GM23338 (cell line): ENCODE results near the gene ERCC6. TPM values are rescaled to one million over a fixed set of nuclear protein-coding genes. Genes with fewer than 3 reads are reported as not detected.

ENCODE experiments used
- ATAC-seq: fragments of 200-7000 bp; cut with Tn5 transposase; 3 replicates; pipeline ENCODE4 v1.9.1; 2020
- DNase-seq: peaks from one replicate; pipeline ENCODE4 v3.0.0-alpha.2; 2015; ENCODE audit warnings: low spot score
- H2AFZ ChIP-seq: fragments of 200-600 bp; sonication (generic); 2 replicates; pipeline ENCODE4 v1.8.0; 2016; ENCODE audit warnings: antibody characterized with exemption, mild to moderate bottlenecking, moderate library complexity
- H3F3A ChIP-seq: fragments of 200-600 bp; sonication (generic); replicated peaks from 2 replicates; pipeline ENCODE4 v1.8.0; 2017; ENCODE audit warnings: antibody characterized with exemption, mixed run types, low read depth
- H3K27ac ChIP-seq: fragments of 200-600 bp; sonication (generic); 2 replicates; pipeline ENCODE4 v1.6.1; 2016; ENCODE audit warnings: low read depth
- H3K27me3 ChIP-seq: fragments of 200-600 bp; sonication (generic); 2 replicates; pipeline ENCODE4 v1.8.0; 2016; ENCODE audit warnings: mild to moderate bottlenecking, mixed run types, moderate library complexity; ENCODE audit not compliant: insufficient read depth
- H3K36me3 ChIP-seq: fragments of 200-600 bp; sonication (generic); 2 replicates; pipeline ENCODE4 v1.8.0; 2016; ENCODE audit warnings: mild to moderate bottlenecking; ENCODE audit not compliant: insufficient read depth
- H3K4me1 ChIP-seq: fragments of 200-600 bp; sonication (generic); 2 replicates; pipeline ENCODE4 v1.8.0; 2016; ENCODE audit warnings: mild to moderate bottlenecking, moderate library complexity; ENCODE audit not compliant: insufficient read depth
- H3K4me2 ChIP-seq: fragments of 200-600 bp; sonication (generic); 2 replicates; pipeline ENCODE4 v1.7.1; 2017; ENCODE audit warnings: mixed run types
- H3K4me3 ChIP-seq: fragments of 200-600 bp; sonication (generic); 2 replicates; pipeline ENCODE4 v1.6.1; 2016; ENCODE audit warnings: mixed run types
- H3K79me2 ChIP-seq: fragments of 200-600 bp; sonication (generic); replicated peaks from 2 replicates; pipeline ENCODE4 v1.8.0; 2017; ENCODE audit warnings: mild to moderate bottlenecking; ENCODE audit not compliant: insufficient read depth
- H3K9me2 ChIP-seq: fragments of 200-600 bp; sonication (generic); 2 replicates; pipeline ENCODE4 v1.8.0; 2017; ENCODE audit not compliant: insufficient read depth
- H4K20me1 ChIP-seq: fragments of 200-600 bp; sonication (generic); replicated peaks from 2 replicates; pipeline ENCODE4 v1.8.0; 2017; ENCODE audit warnings: mild to moderate bottlenecking; ENCODE audit not compliant: insufficient read depth
- H3K27ac Mint-ChIP-seq: 2 replicates; pipeline ENCODE4 v1.8.0; 2020; ENCODE audit warnings: inconsistent platforms, mild to moderate bottlenecking, moderate library complexity, mixed read lengths
- H3K27me3 Mint-ChIP-seq: 3 replicates; pipeline ENCODE4 v1.8.0; 2022; ENCODE audit warnings: low read depth, mild to moderate bottlenecking, moderate library complexity, mixed read lengths, inconsistent platforms; ENCODE audit not compliant: insufficient read depth, poor library complexity
- H3K36me3 Mint-ChIP-seq: 3 replicates; pipeline ENCODE4 v1.8.0; 2021; ENCODE audit warnings: low read depth, mild to moderate bottlenecking, inconsistent platforms, moderate library complexity, mixed read lengths
- H3K4me1 Mint-ChIP-seq: 3 replicates; pipeline ENCODE4 v1.8.0; 2020; ENCODE audit warnings: mild to moderate bottlenecking, inconsistent platforms, mixed read lengths
- H3K4me3 Mint-ChIP-seq: 3 replicates; pipeline ENCODE4 v1.8.0; 2021; ENCODE audit warnings: moderate library complexity, mild to moderate bottlenecking, inconsistent platforms, mixed read lengths
- H3K9me3 Mint-ChIP-seq: 3 replicates; pipeline ENCODE4 v1.8.0; 2020; ENCODE audit warnings: moderate library complexity, mild to moderate bottlenecking, inconsistent platforms, mixed read lengths
- CREB1 ChIP-seq: fragments of 250-450 bp; sonication (Bioruptor Pico); IDR thresholded peaks from 2 replicates; pipeline ENCODE4 v1.5.0; 2020; ENCODE audit warnings: low read depth, mild to moderate bottlenecking, moderate library complexity
- EZH2 ChIP-seq: fragments of 200-600 bp; sonication (generic); IDR thresholded peaks from one replicate; pipeline ENCODE4 v1.8.0; 2017; ENCODE audit warnings: antibody characterized with exemption, mild to moderate bottlenecking, low read depth; ENCODE audit not compliant: unreplicated experiment
- JUNB ChIP-seq: IDR thresholded peaks from one replicate; pipeline ENCODE4 v1.6.1; 2016; ENCODE audit warnings: antibody characterized with exemption; ENCODE audit not compliant: unreplicated experiment
- NANOG ChIP-seq: IDR thresholded peaks from 2 replicates; pipeline ENCODE4 v1.6.1; 2016; ENCODE audit warnings: antibody characterized with exemption, borderline replicate concordance
- REST ChIP-seq: IDR thresholded peaks from one replicate; pipeline ENCODE4 v1.6.1; 2018; ENCODE audit warnings: antibody characterized with exemption; ENCODE audit not compliant: unreplicated experiment
- STAT1 ChIP-seq: IDR thresholded peaks from one replicate; pipeline ENCODE4 v1.6.1; 2016; ENCODE audit warnings: antibody characterized with exemption; ENCODE audit not compliant: unreplicated experiment
- ZNF114 ChIP-seq: fragments of 250-450 bp; sonication (Bioruptor Pico); IDR thresholded peaks from 2 replicates; pipeline ENCODE4 v1.5.0; 2020; ENCODE audit warnings: mild to moderate bottlenecking, moderate library complexity
- ZNF331 ChIP-seq: fragments of 250-450 bp; sonication (Bioruptor Pico); IDR thresholded peaks from 2 replicates; pipeline ENCODE4 v1.5.0; 2020; ENCODE audit warnings: low read depth, mild to moderate bottlenecking, moderate library complexity
- polyA plus RNA-seq: library from polyadenylated mRNA; unstranded; fragments of >200 nt; fragmentation: Nextera tagmentation; extraction: Ambion mirVana; gene quantifications from 2 replicates; pipeline ENCODE4 v1.2.1, GENCODE V29; 2016
- total RNA-seq: library from RNA; depleted of rRNA; stranded (reverse); fragments of >200 nt; shearing (Covaris generic); gene quantifications from 2 replicates; pipeline ENCODE4 v1.2.3, GENCODE V29; 2014
- TF ChIP-seq, protein P1 (sequence below), 2 experiments: fragments of 200-600 bp in 1 of 2; sonication (generic) in 1 of 2; conservative IDR thresholded peaks; 2 replicates each; pipeline versions ENCODE4 v1.5.1 to v1.6.1; 2016 to 2017; ENCODE audit warnings: antibody characterized with exemption in 2 of 2, low read depth in 2 of 2, mild to moderate bottlenecking in 2 of 2, moderate library complexity in 1 of 2
- TF ChIP-seq, protein P2 (sequence below): IDR thresholded peaks from 2 replicates; pipeline ENCODE4 v1.6.1; 2016; ENCODE audit warnings: antibody characterized with exemption

The ERCC6 gene
- total and polyA plus RNA-seq, 2 experiments from 2014 or later, result 2.5 to 13.8 TPM

- H3K4me2 ChIP-seq, result no peak overlapping the region
- H3K79me2 ChIP-seq, result no peaks in the 10 kb centered on the region
- H3F3A ChIP-seq, result no peaks in the 10 kb centered on the region
- no peaks in the 10 kb centered on the region for H3K36me3 ChIP-seq
- H2AFZ ChIP-seq, result no peak overlapping the region
- Mint-ChIP-seq H3K27ac (0 out of 2 replicates have a peak overlapping the region, but pooled peaks have one; percentile 8), H3K9me3 (no peaks in the 10 kb centered on the region), H3K4me3 (no peak overlapping the region), H3K27me3 (no peaks in the 10 kb centered on the region), H3K4me1 (peaks cover 27% of the 10 kb centered on the region), H3K36me3 (no peaks in the 10 kb centered on the region)
- no peak for DNase-seq
- no peak overlapping the region for H3K4me3 ChIP-seq
- peaks cover 36% of the 10 kb centered on the region for H3K4me1 ChIP-seq
- no peaks in the 10 kb centered on the region for H4K20me1 ChIP-seq
- no peak for ATAC-seq
- H3K9me2 ChIP-seq, result no peaks in the 10 kb centered on the region
- H3K27ac ChIP-seq, result no peak overlapping the region
- TF ChIP-seq, protein P1, sequence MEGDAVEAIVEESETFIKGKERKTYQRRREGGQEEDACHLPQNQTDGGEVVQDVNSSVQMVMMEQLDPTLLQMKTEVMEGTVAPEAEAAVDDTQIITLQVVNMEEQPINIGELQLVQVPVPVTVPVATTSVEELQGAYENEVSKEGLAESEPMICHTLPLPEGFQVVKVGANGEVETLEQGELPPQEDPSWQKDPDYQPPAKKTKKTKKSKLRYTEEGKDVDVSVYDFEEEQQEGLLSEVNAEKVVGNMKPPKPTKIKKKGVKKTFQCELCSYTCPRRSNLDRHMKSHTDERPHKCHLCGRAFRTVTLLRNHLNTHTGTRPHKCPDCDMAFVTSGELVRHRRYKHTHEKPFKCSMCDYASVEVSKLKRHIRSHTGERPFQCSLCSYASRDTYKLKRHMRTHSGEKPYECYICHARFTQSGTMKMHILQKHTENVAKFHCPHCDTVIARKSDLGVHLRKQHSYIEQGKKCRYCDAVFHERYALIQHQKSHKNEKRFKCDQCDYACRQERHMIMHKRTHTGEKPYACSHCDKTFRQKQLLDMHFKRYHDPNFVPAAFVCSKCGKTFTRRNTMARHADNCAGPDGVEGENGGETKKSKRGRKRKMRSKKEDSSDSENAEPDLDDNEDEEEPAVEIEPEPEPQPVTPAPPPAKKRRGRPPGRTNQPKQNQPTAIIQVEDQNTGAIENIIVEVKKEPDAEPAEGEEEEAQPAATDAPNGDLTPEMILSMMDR (conservative IDR thresholded peaks at IDR 0.05; ENCODE audit: low read depth in 2 of 2), result no peak
- TF ChIP-seq JUNB (no peak), CREB1 (CRISPR knock-in tag) (no peak), REST (no peak), EZH2 (no peak), STAT1 (no peak), ZNF114 (CRISPR knock-in tag) (no peak), NANOG (no peak), ZNF331 (CRISPR knock-in tag) (no peak)
- TF ChIP-seq, protein P2, sequence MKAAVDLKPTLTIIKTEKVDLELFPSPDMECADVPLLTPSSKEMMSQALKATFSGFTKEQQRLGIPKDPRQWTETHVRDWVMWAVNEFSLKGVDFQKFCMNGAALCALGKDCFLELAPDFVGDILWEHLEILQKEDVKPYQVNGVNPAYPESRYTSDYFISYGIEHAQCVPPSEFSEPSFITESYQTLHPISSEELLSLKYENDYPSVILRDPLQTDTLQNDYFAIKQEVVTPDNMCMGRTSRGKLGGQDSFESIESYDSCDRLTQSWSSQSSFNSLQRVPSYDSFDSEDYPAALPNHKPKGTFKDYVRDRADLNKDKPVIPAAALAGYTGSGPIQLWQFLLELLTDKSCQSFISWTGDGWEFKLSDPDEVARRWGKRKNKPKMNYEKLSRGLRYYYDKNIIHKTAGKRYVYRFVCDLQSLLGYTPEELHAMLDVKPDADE, result no peak
- H3K27me3 ChIP-seq, result no peaks in the 10 kb centered on the region
Measured at GRCh38 chr10:49505076-49505475, 33.8 kb downstream of the ERCC6 start.

GRCh38 chr10:49504528-49504927 is 34.4 kb downstream of the ERCC6 start:
- no peaks in the 10 kb centered on the region for H3F3A ChIP-seq
- Mint-ChIP-seq H3K4me1 (peaks cover 27% of the 10 kb centered on the region), H3K27ac (no peak overlapping the region), H3K4me3 (no peak overlapping the region), H3K27me3 (no peaks in the 10 kb centered on the region), H3K36me3 (no peaks in the 10 kb centered on the region), H3K9me3 (no peaks in the 10 kb centered on the region)
- H3K27me3 ChIP-seq, result no peaks in the 10 kb centered on the region
- peaks cover 36% of the 10 kb centered on the region for H3K4me1 ChIP-seq
- H3K4me3 ChIP-seq, result no peak overlapping the region
- no peak overlapping the region for H3K27ac ChIP-seq
- DNase-seq (no peak), ATAC-seq (no peak)
- H3K36me3 ChIP-seq, result no peaks in the 10 kb centered on the region
- no peaks in the 10 kb centered on the region for H4K20me1 ChIP-seq
- no peak overlapping the region for H2AFZ ChIP-seq
- no peaks in the 10 kb centered on the region for H3K79me2 ChIP-seq
- no peaks in the 10 kb centered on the region for H3K9me2 ChIP-seq
- no peak overlapping the region for H3K4me2 ChIP-seq
- no peak for TF ChIP-seq STAT1
